ENCODE measurements around the gene JAM3. TPM values are rescaled to one million over a fixed set of nuclear protein-coding genes. Genes with fewer than 3 reads are reported as not detected.

The JAM3 gene
- total and polyA plus RNA-seq, 10 of the 15 experiments (the other 5 are each of a cell fraction or from before 2014, with no cell fraction given): 0.04 to 1.1 (median 0.32) TPM; not detected in 1

GRCh38 chr11:134047586-134047999 lies 21.3 kb upstream of the JAM3 start:
- CTCF ChIA-PET: interaction anchor here (0.5 kb wide), 1 partner anchor 190 kb away, joined by 3 read pairs; no protein-coding TSS in a partner anchor
- H3K4me1 ChIP-seq (ENCODE audit: control insufficient read depth, insufficient read depth, low read length): no peaks in the 10 kb centered on the region
- H3K4me3 ChIP-seq: no peak overlapping the region
- no peaks in the 10 kb centered on the region for H3K27me3 ChIP-seq (replicated peaks in 1 of 2; ENCODE audit: control insufficient read depth in 2 of 2, insufficient read depth in 2 of 2, low read length in 1 of 2)
- DNase-seq (ENCODE audit: low read depth, low spot score) (no peak), ATAC-seq (no peak), FAIRE-seq (no peak)
- H3K27ac ChIP-seq (ENCODE audit: control insufficient read depth, insufficient read depth): no peak overlapping the region
- no peaks in the 10 kb centered on the region for H3K36me3 ChIP-seq (ENCODE audit: control insufficient read depth in 2 of 2, insufficient read depth in 2 of 2, low read length in 1 of 2)
- SMC1A ChIA-PET (ENCODE audit: uncharacterized antibody, unreplicated experiment): no interaction called here
- no peaks in the 10 kb centered on the region for H3K79me2 ChIP-seq (ENCODE audit: control insufficient read depth, insufficient read depth, low read length)
- H4K20me1 ChIP-seq (ENCODE audit: control insufficient read depth, insufficient read depth): no peaks in the 10 kb centered on the region
- intact Hi-C loops (cut with micrococcal nuclease; ENCODE audit: unreplicated experiment) (loop anchor here (5.0 kb wide), 1 partner anchor 120 kb away; no protein-coding TSS in a partner anchor), in situ Hi-C loops (cut with MboI) (no loop called here)
- no peak overlapping the region for H2AFZ ChIP-seq (ENCODE audit: control insufficient read depth, low read depth, low read length)
- H3K9ac ChIP-seq (ENCODE audit: control insufficient read depth, insufficient read depth, low read length): no peak overlapping the region
- POLR2A ChIA-PET: no interaction called here
- 27% methylated on average over 11 of the region's 11 CpGs for WGBS (ENCODE audit: insufficient coverage, insufficient replicate concordance, low lambda C conversion rate, missing lambda C conversion rate)
- TF ChIP-seq EZH2 (IDR thresholded peaks at IDR 0.05; ENCODE audit: borderline replicate concordance, control insufficient read depth, low read depth, low read length) (no peak), HDAC6 (IDR thresholded peaks at IDR 0.05; ENCODE audit: unreplicated experiment) (no peak), SP1 (IDR thresholded peaks at IDR 0.05; ENCODE audit: low read depth, low read length) (no peak), SMARCA5 (IDR thresholded peaks at IDR 0.05) (no peak), POLR2AphosphoS2 (IDR thresholded peaks at IDR 0.05; ENCODE audit: low read depth, low read length) (no peak), HDAC2 (IDR thresholded peaks at IDR 0.05) (no peak), GABPA (IDR thresholded peaks at IDR 0.05; ENCODE audit: low read depth) (no peak), FOXK2 (IDR thresholded peaks at IDR 0.05) (no peak), SREBF2 (IDR thresholded peaks at IDR 0.05; ENCODE audit: low read length) (no peak), TAF1 (IDR thresholded peaks at IDR 0.05; ENCODE audit: borderline replicate concordance, low read depth, low read length) (no peak)
- no peaks in the 10 kb centered on the region for H3K9me3 ChIP-seq (replicated peaks; ENCODE audit: control insufficient read depth, insufficient read depth, low read length)
- BruUV-seq (replicated peaks): no TSS peak
- RAD21 ChIA-PET (ENCODE audit: unreplicated experiment): no interaction called here
- no peak overlapping the region for H3K4me2 ChIP-seq (ENCODE audit: control insufficient read depth, insufficient read depth)

GRCh38 chr11:134048028-134048427 lies 20.8 kb upstream of the JAM3 start:
- no peaks in the 10 kb centered on the region for H3K27me3 ChIP-seq (replicated peaks in 1 of 2; ENCODE audit: control insufficient read depth in 2 of 2, insufficient read depth in 2 of 2, low read length in 1 of 2)
- no peak overlapping the region for H2AFZ ChIP-seq (ENCODE audit: control insufficient read depth, low read depth, low read length)
- ChIA-PET POLR2A (no interaction called here), CTCF (interaction anchor here (0.5 to 0.7 kb wide), 2 partner anchors 50 to 189 kb away, joined by 3 read pairs; no protein-coding TSS in a partner anchor), RAD21 (ENCODE audit: unreplicated experiment) (no interaction called here), SMC1A (ENCODE audit: uncharacterized antibody, unreplicated experiment) (no interaction called here)
- no peaks in the 10 kb centered on the region for H3K9me3 ChIP-seq (replicated peaks; ENCODE audit: control insufficient read depth, insufficient read depth, low read length)
- no peak overlapping the region for H3K4me3 ChIP-seq
- no peak overlapping the region for H3K9ac ChIP-seq (ENCODE audit: control insufficient read depth, insufficient read depth, low read length)
- ATAC-seq (no peak), FAIRE-seq (no peak), DNase-seq (ENCODE audit: low read depth, low spot score) (no peak)
- no TSS peak for BruUV-seq (replicated peaks)
- no peaks in the 10 kb centered on the region for H3K4me1 ChIP-seq (ENCODE audit: control insufficient read depth, insufficient read depth, low read length)
- in situ Hi-C loops (cut with MboI): no loop called here
- H3K36me3 ChIP-seq (ENCODE audit: control insufficient read depth in 2 of 2, insufficient read depth in 2 of 2, low read length in 1 of 2): no peaks in the 10 kb centered on the region
- no peak overlapping the region for H3K27ac ChIP-seq (ENCODE audit: control insufficient read depth, insufficient read depth)
- intact Hi-C loops (cut with micrococcal nuclease; ENCODE audit: unreplicated experiment): loop anchor here (5.0 kb wide), 1 partner anchor 121 kb away; no protein-coding TSS in a partner anchor
- no peak overlapping the region for H3K4me2 ChIP-seq (ENCODE audit: control insufficient read depth, insufficient read depth)
- H4K20me1 ChIP-seq (ENCODE audit: control insufficient read depth, insufficient read depth): no peaks in the 10 kb centered on the region
- H3K79me2 ChIP-seq (ENCODE audit: control insufficient read depth, insufficient read depth, low read length): no peaks in the 10 kb centered on the region
- 52% methylated on average over 9 of the region's 9 CpGs for WGBS (ENCODE audit: insufficient coverage, insufficient replicate concordance, low lambda C conversion rate, missing lambda C conversion rate)
- TF ChIP-seq KLF5 (IDR thresholded peaks at IDR 0.05; ENCODE audit: partially characterized antibody) (no peak), EZH2 (IDR thresholded peaks at IDR 0.05; ENCODE audit: borderline replicate concordance, control insufficient read depth, low read depth, low read length) (no peak), EP300 (IDR thresholded peaks at IDR 0.05; ENCODE audit: borderline replicate concordance in 1 of 2, control insufficient read depth in 1 of 2, low read depth in 2 of 2, low read length in 2 of 2) (no peak), MYB (IDR thresholded peaks at IDR 0.05; ENCODE audit: borderline replicate concordance, low read depth, low read length) (no peak), ESRRA (IDR thresholded peaks at IDR 0.05; ENCODE audit: low read length) (no peak), MYC (IDR thresholded peaks at IDR 0.05; ENCODE audit: insufficient read depth, insufficient read length, insufficient replicate concordance, low read length, severe bottlenecking) (no peak), SUPT20H (IDR thresholded peaks at IDR 0.05; ENCODE audit: borderline replicate concordance, control insufficient read depth, low read depth, low read length) (no peak)
- TF ChIP-seq, protein P1, sequence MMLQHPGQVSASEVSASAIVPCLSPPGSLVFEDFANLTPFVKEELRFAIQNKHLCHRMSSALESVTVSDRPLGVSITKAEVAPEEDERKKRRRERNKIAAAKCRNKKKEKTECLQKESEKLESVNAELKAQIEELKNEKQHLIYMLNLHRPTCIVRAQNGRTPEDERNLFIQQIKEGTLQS (IDR thresholded peaks at IDR 0.05; ENCODE audit: borderline replicate concordance, extremely low read depth, low read depth, low read length): no peak

All from GM12878 (cell line).